Activated CD4-positive, alpha-beta T cell treated with anti-CD3 and anti-CD28 coated beads for 4 hours (primary cell): Measurements from ENCODE around the gene SLC6A4.

Source experiments
- DNase-seq, 2 donors: peaks; one replicate each; pipeline ENCODE4 v3.0.0-alpha.2; 2020

Gene SLC6A4

GRCh38 chr17:30235386-30236296 lies at the start of gene SLC6A4:
Gene SLC6A4 (minus strand): TSS chr17:30235697. CDS start chr17:30221958, 13,739 bp downstream.
- no peak for DNase-seq

GRCh38 chr17:30279156-30279555 lies 43.7 kb upstream of the SLC6A4 start:
- DNase-seq = no peak

GRCh38 chr17:30278032-30278431 lies 42.5 kb upstream of the SLC6A4 start:
- DNase-seq = no peak

GRCh38 chr17:30275911-30276310 lies 40.4 kb upstream of the SLC6A4 start:
- no peak for DNase-seq

GRCh38 chr17:30274887-30275286 lies 39.4 kb upstream of the SLC6A4 start:
- no peak for DNase-seq

- DNase-seq = no peak
Observed at GRCh38 chr17:30273373-30273772, 37.9 kb upstream of the SLC6A4 start.

GRCh38 chr17:30271102-30271501 lies 35.6 kb upstream of the SLC6A4 start:
- no peak for DNase-seq

GRCh38 chr17:30267625-30268024 lies 32.1 kb upstream of the SLC6A4 start:
- no peak for DNase-seq

GRCh38 chr17:30263552-30264333 lies 28.2 kb upstream of the SLC6A4 start:
- DNase-seq = no peak

GRCh38 chr17:30256756-30257506 lies 21.4 kb upstream of the SLC6A4 start:
- no peak for DNase-seq

- DNase-seq = no peak
Observed at GRCh38 chr17:30254150-30254549, 18.7 kb upstream of the SLC6A4 start.

GRCh38 chr17:30253312-30253711 lies 17.8 kb upstream of the SLC6A4 start:
- DNase-seq = no peak

GRCh38 chr17:30251931-30252330 lies 16.4 kb upstream of the SLC6A4 start:
- DNase-seq = no peak

- DNase-seq = no peak
Observed at GRCh38 chr17:30249460-30249859, 14.0 kb upstream of the SLC6A4 start.

GRCh38 chr17:30248786-30249185 lies 13.3 kb upstream of the SLC6A4 start:
- DNase-seq = no peak

- DNase-seq = no peak
Observed at GRCh38 chr17:30246460-30246859, 11.0 kb upstream of the SLC6A4 start.

- no peak for DNase-seq
Observed at GRCh38 chr17:30244853-30245385, 9.4 kb upstream of the SLC6A4 start.

- DNase-seq = no peak
Observed at GRCh38 chr17:30243568-30243967, 8.1 kb upstream of the SLC6A4 start.

GRCh38 chr17:30243002-30243401 lies 7.5 kb upstream of the SLC6A4 start:
- DNase-seq = no peak

- DNase-seq = no peak
Observed at GRCh38 chr17:30241051-30241450, 5.6 kb upstream of the SLC6A4 start.

GRCh38 chr17:30240177-30240576 lies 4.7 kb upstream of the SLC6A4 start:
- no peak for DNase-seq

GRCh38 chr17:30239089-30239462 lies 3.6 kb upstream of the SLC6A4 start:
- no peak for DNase-seq
